Measurements from ENCODE around the gene BTBD8.

BTBD8 gene

GRCh38 chr1:92087542-92087941 lies 7.4 kb downstream of the BTBD8 start:
- Histone ChIP-seq H3K9ac (ENCODE audit: low read length) (no peak overlapping the region), H3K4me1 (ENCODE audit: insufficient read depth, low read length, severe bottlenecking) (peaks cover 7% of the 10 kb centered on the region), H3F3A (ENCODE audit: insufficient read depth, low read length) (no peaks in the 10 kb centered on the region), H3K4me2 (ENCODE audit: low read length) (no peak overlapping the region), H4K20me1 (ENCODE audit: insufficient read depth, low read length) (no peaks in the 10 kb centered on the region), H3K27ac (ENCODE audit: low read depth, low read length, poor library complexity, severe bottlenecking) (no peak overlapping the region), H3K4me3 (ENCODE audit: low read depth, low read length, poor library complexity, severe bottlenecking) (no peak overlapping the region), H3K79me2 (ENCODE audit: insufficient read depth, low read length) (no peaks in the 10 kb centered on the region), H3K36me3 (ENCODE audit: insufficient read depth, low read length) (no peaks in the 10 kb centered on the region), H3K9me2 (ENCODE audit: low read depth, low read length) (no peaks in the 10 kb centered on the region), H3K27me3 (ENCODE audit: insufficient read depth, low read length) (no peaks in the 10 kb centered on the region), H3K9me3 (ENCODE audit: low read length) (no peaks in the 10 kb centered on the region), H2AFZ (ENCODE audit: low read length) (no peak overlapping the region)
- no peak for TF ChIP-seq CTCF (IDR thresholded peaks at IDR 0.05; ENCODE audit: low read length)
- no peak for TF ChIP-seq EZH2 (IDR thresholded peaks at IDR 0.05; ENCODE audit: borderline replicate concordance, low read length)

DNA sequence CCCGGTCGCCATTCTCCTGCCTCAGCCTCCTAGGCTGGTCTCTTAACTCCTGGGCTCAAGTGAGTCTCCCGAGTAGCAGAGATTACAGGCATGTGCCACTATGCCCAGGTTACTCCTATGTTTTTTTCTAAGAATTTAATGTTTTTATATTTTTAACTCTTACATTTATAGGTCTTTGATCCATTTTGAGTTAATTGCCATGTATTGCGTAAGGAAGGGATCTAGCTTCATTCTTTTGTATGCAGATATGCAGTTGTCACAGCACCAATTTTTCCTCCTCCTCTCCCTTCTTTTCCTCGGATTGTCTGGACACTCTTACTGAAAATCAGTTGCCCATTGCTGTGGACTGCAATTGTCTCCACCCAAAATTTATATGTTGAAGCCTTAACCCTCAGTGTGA lies 11.5 kb downstream of the BTBD8 start:
- Histone ChIP-seq H3K79me2 (ENCODE audit: insufficient read depth, low read length) (no peaks in the 10 kb centered on the region), H3K27me3 (ENCODE audit: insufficient read depth, low read length) (no peaks in the 10 kb centered on the region), H3K27ac (ENCODE audit: low read depth, low read length, poor library complexity, severe bottlenecking) (no peak overlapping the region), H3F3A (ENCODE audit: insufficient read depth, low read length) (no peaks in the 10 kb centered on the region), H3K9me3 (ENCODE audit: low read length) (no peaks in the 10 kb centered on the region), H3K4me3 (ENCODE audit: low read depth, low read length, poor library complexity, severe bottlenecking) (no peak overlapping the region), H3K4me2 (ENCODE audit: low read length) (no peak overlapping the region), H4K20me1 (ENCODE audit: insufficient read depth, low read length) (no peaks in the 10 kb centered on the region), H3K36me3 (ENCODE audit: insufficient read depth, low read length) (no peaks in the 10 kb centered on the region), H3K9ac (ENCODE audit: low read length) (no peak overlapping the region), H3K9me2 (ENCODE audit: low read depth, low read length) (no peaks in the 10 kb centered on the region), H3K4me1 (ENCODE audit: insufficient read depth, low read length, severe bottlenecking) (no peaks in the 10 kb centered on the region), H2AFZ (ENCODE audit: low read length) (no peak overlapping the region)
- no peak for TF ChIP-seq EZH2 (IDR thresholded peaks at IDR 0.05; ENCODE audit: borderline replicate concordance, low read length)
- no peak for TF ChIP-seq CTCF (IDR thresholded peaks at IDR 0.05; ENCODE audit: low read length)

DNA sequence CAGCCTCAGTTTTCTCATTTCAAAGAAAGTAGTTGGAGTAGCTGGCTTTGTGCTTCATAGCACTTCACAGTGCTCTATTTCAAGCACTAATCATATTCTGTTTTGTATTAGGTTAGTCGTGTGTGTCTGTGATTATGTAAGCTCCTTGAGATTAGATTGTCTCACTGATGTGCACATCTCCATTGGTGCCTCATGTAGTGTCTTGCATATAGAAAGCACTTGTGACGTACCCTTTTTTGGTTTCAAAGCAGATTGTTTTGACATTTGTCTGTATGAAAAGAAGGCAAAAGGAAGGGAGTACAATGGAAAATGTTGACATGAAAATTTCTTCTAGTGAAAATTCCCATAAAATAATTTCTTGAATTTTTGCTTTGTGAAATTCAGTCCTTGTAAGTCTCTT lies 13.9 kb downstream of the BTBD8 start:
- no peaks in the 10 kb centered on the region for H3K9me2 ChIP-seq (ENCODE audit: low read depth, low read length)
- H3K4me2 ChIP-seq (ENCODE audit: low read length) = no peak overlapping the region
- no peak overlapping the region for H2AFZ ChIP-seq (ENCODE audit: low read length)
- no peak for TF ChIP-seq CTCF (IDR thresholded peaks at IDR 0.05; ENCODE audit: low read length)
- no peak for TF ChIP-seq EZH2 (IDR thresholded peaks at IDR 0.05; ENCODE audit: borderline replicate concordance, low read length)
- no peaks in the 10 kb centered on the region for H3K9me3 ChIP-seq (ENCODE audit: low read length)
- H4K20me1 ChIP-seq (ENCODE audit: insufficient read depth, low read length) = no peaks in the 10 kb centered on the region
- H3F3A ChIP-seq (ENCODE audit: insufficient read depth, low read length) = no peaks in the 10 kb centered on the region
- H3K4me3 ChIP-seq (ENCODE audit: low read depth, low read length, poor library complexity, severe bottlenecking) = no peak overlapping the region
- no peak overlapping the region for H3K9ac ChIP-seq (ENCODE audit: low read length)
- H3K4me1 ChIP-seq (ENCODE audit: insufficient read depth, low read length, severe bottlenecking) = no peaks in the 10 kb centered on the region
- H3K36me3 ChIP-seq (ENCODE audit: insufficient read depth, low read length) = no peaks in the 10 kb centered on the region
- no peak overlapping the region for H3K27ac ChIP-seq (ENCODE audit: low read depth, low read length, poor library complexity, severe bottlenecking)
- H3K79me2 ChIP-seq (ENCODE audit: insufficient read depth, low read length) = no peaks in the 10 kb centered on the region
- no peaks in the 10 kb centered on the region for H3K27me3 ChIP-seq (ENCODE audit: insufficient read depth, low read length)
